GM18511 (cell line): ENCODE results near the gene RFFL.

Experiments used
- ATAC-seq: cut with Tn5 transposase; IDR thresholded peaks from one replicate; pipeline ENCODE4 v1.9.1; 2021; ENCODE audit warnings: mild to moderate bottlenecking, moderate library complexity; ENCODE audit not compliant: unreplicated experiment

The RFFL gene

GRCh38 chr17:35082073-35082657 is 18.7 kb upstream of the RFFL start:
- no peak for ATAC-seq

- no peak for ATAC-seq
Measured at GRCh38 chr17:35081638-35082037, 18.1 kb upstream of the RFFL start.

- ATAC-seq, result peak; percentile 64
Measured at GRCh38 chr17:35080536-35080935, 17.0 kb upstream of the RFFL start.

- no peak for ATAC-seq
Measured at GRCh38 chr17:35079547-35080423, 16.3 kb upstream of the RFFL start.

- ATAC-seq, result no peak
Measured at GRCh38 chr17:35076874-35077273, 13.4 kb upstream of the RFFL start.

- no peak for ATAC-seq
Measured at GRCh38 chr17:35074711-35075707, 11.5 kb upstream of the RFFL start.

GRCh38 chr17:35073991-35074627 is 10.6 kb upstream of the RFFL start:
- ATAC-seq, result no peak

GRCh38 chr17:35073183-35073790 is 9.8 kb upstream of the RFFL start:
- no peak for ATAC-seq

- ATAC-seq, result no peak
Measured at GRCh38 chr17:35069311-35069710, 5.8 kb upstream of the RFFL start.

- no peak for ATAC-seq
Measured at GRCh38 chr17:35068249-35068648, 4.7 kb upstream of the RFFL start.

GRCh38 chr17:35065880-35066279 is 2.4 kb upstream of the RFFL start:
- no peak for ATAC-seq

GRCh38 chr17:35064516-35065215 is 1.2 kb upstream of the RFFL start:
- ATAC-seq, result no peak

- ATAC-seq, result no peak
Measured at GRCh38 chr17:35062308-35062707, 1.2 kb downstream of the RFFL start.

- ATAC-seq, result no peak
Measured at GRCh38 chr17:35057332-35057915, 6.1 kb downstream of the RFFL start.

GRCh38 chr17:35056013-35056412 is 7.5 kb downstream of the RFFL start:
- no peak for ATAC-seq

- no peak for ATAC-seq
Measured at GRCh38 chr17:35053204-35053603, 10.3 kb downstream of the RFFL start.

GRCh38 chr17:35052780-35053179 is 10.7 kb downstream of the RFFL start:
- ATAC-seq, result no peak

GRCh38 chr17:35052241-35052610 is 11.3 kb downstream of the RFFL start:
- no peak for ATAC-seq

- peak; percentile 50 for ATAC-seq
Measured at GRCh38 chr17:35051579-35052240, 11.8 kb downstream of the RFFL start.
